Spleen (tissue), 7 donors: Measurements from ENCODE around the gene VEZT.

Experiments
- POLR2A ChIP-seq, 3 donors: fragments of 450-650 bp; IDR thresholded peaks; one replicate each; pipeline ENCODE4 v1.5.1; 2017; ENCODE audit warnings: antibody characterized with exemption in 3 of 3, mild to moderate bottlenecking in 1 of 3
- POLR2AphosphoS5 ChIP-seq, 3 donors: sonication (generic); formaldehyde crosslinking; IDR thresholded peaks; one replicate each; pipeline ENCODE4 v1.5.1; 2017; ENCODE audit warnings: antibody characterized with exemption in 3 of 3
- TF ChIP-seq, protein P1 (sequence below), 11 experiments: fragments of 200-600 bp in 7 of 11; fragments of 450-650 bp in 4 of 11; sonication (generic) in 4 of 11; IDR thresholded peaks in 8 of 11; conservative IDR thresholded peaks in 3 of 11; 1 replicate in 7 of 11; 2 replicates in 4 of 11; pipeline versions ENCODE4 v1.4.0 to v1.8.0; 2016 to 2021; ENCODE audit warnings: antibody characterized with exemption in 11 of 11, inconsistent platforms in 4 of 11, mild to moderate bottlenecking in 1 of 11
- donor health status: DM: no; HTN: no; CAD: no; lungs with moderate emphysema.
- donor health status: DM: no; HTN: no; CAD: no.
- donor health status: DM: no; HTN: no; CAD: no.

DNA sequence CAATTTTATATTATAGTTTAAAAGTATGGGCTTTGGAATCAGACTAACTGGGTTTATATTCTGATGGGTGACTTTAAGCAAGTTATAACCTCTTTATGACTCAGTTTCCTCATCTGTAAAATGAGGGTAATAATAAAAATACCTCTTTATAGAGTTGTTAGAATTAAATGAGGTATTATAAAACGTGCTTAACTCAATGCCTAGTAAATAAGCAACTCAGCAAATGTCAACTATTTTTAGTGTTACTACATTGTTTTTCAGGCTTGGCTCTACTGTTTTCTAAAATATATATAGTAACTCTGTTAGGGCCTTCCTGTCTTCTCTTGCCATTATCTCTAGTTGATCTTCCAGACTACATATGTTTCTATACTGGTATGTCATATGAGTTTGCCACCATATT lies 20.5 kb downstream of the VEZT start:
- TF ChIP-seq, protein P1, sequence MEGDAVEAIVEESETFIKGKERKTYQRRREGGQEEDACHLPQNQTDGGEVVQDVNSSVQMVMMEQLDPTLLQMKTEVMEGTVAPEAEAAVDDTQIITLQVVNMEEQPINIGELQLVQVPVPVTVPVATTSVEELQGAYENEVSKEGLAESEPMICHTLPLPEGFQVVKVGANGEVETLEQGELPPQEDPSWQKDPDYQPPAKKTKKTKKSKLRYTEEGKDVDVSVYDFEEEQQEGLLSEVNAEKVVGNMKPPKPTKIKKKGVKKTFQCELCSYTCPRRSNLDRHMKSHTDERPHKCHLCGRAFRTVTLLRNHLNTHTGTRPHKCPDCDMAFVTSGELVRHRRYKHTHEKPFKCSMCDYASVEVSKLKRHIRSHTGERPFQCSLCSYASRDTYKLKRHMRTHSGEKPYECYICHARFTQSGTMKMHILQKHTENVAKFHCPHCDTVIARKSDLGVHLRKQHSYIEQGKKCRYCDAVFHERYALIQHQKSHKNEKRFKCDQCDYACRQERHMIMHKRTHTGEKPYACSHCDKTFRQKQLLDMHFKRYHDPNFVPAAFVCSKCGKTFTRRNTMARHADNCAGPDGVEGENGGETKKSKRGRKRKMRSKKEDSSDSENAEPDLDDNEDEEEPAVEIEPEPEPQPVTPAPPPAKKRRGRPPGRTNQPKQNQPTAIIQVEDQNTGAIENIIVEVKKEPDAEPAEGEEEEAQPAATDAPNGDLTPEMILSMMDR (IDR thresholded peaks at IDR 0.05 in 8 of 11, conservative IDR thresholded peaks at IDR 0.05 in 3 of 11), result no peak
- no peak for TF ChIP-seq POLR2A (IDR thresholded peaks at IDR 0.05)
- no peak for TF ChIP-seq POLR2AphosphoS5 (IDR thresholded peaks at IDR 0.05)
